ENCODE data around the gene MYADML2.

The MYADML2 gene

GRCh38 chr17:81939218-81939617 lies 7.8 kb downstream of the MYADML2 start:
- no peak for DNase-seq (ENCODE audit: low spot score)

- no peak for DNase-seq (ENCODE audit: low spot score)
These were observed 11.3 kb downstream of the MYADML2 start for GRCh38 chr17:81935709-81936084.

GRCh38 chr17:81934850-81935708 lies 12.0 kb downstream of the MYADML2 start:
- DNase-seq (ENCODE audit: low spot score): no peak

GRCh38 chr17:81934098-81934757 lies 12.8 kb downstream of the MYADML2 start:
- no peak for DNase-seq (ENCODE audit: low spot score)

GRCh38 chr17:81933178-81933699 lies 13.8 kb downstream of the MYADML2 start:
- no peak for DNase-seq (ENCODE audit: low spot score)

- DNase-seq (ENCODE audit: low spot score): no peak
These were observed 14.6 kb downstream of the MYADML2 start for GRCh38 chr17:81932333-81932983.

GRCh38 chr17:81931557-81932332 lies 15.3 kb downstream of the MYADML2 start:
- DNase-seq (ENCODE audit: low spot score): no peak

- no peak for DNase-seq (ENCODE audit: low spot score)
These were observed 15.9 kb downstream of the MYADML2 start for GRCh38 chr17:81931189-81931556.

- DNase-seq (ENCODE audit: low spot score): no peak
These were observed 16.6 kb downstream of the MYADML2 start for GRCh38 chr17:81930142-81931125.

- no peak for DNase-seq (ENCODE audit: low spot score)
These were observed 17.5 kb downstream of the MYADML2 start for GRCh38 chr17:81929253-81930141.

GRCh38 chr17:81928544-81929252 lies 18.3 kb downstream of the MYADML2 start:
- DNase-seq (ENCODE audit: low spot score): no peak

GRCh38 chr17:81927653-81928543 lies 19.1 kb downstream of the MYADML2 start, which contains the start of gene MAFG:
Gene MAFG, minus strand, starts transcription at chr17:81927735. Its CDS starts 4,550 bp downstream, at chr17:81923185.
- peak; percentile 96 for DNase-seq (ENCODE audit: low spot score)

- no peak for DNase-seq (ENCODE audit: low spot score)
These were observed 19.8 kb downstream of the MYADML2 start for GRCh38 chr17:81927152-81927652.

- peak; percentile 43 for DNase-seq (ENCODE audit: low spot score)
These were observed 20.4 kb downstream of the MYADML2 start for GRCh38 chr17:81926451-81927151.

- DNase-seq (ENCODE audit: low spot score): no peak
These were observed 21.1 kb downstream of the MYADML2 start for GRCh38 chr17:81925860-81926450.
